Erythroblast (primary cell): Measurements from ENCODE around the gene RERE.

Experiments used
- DNase-seq, 2 experiments: peaks; one replicate each; lab custom pipeline; 2025; lab: John Stamatoyannopoulos, UW
- GATA1 ChIP-seq: IDR thresholded peaks from 2 replicates; pipeline ENCODE4 v1.6.1; 2011; ENCODE audit warnings: low read depth, mild to moderate bottlenecking, control low read depth, low read length, moderate library complexity
- POLR2A ChIP-seq: IDR thresholded peaks from 2 replicates; pipeline ENCODE4 v1.6.1; 2011; ENCODE audit warnings: mild to moderate bottlenecking, low read length

RERE gene

GRCh38 chr1:8817412-8818324 is at the start of gene RERE:
TSS of gene RERE (minus strand) at chr1:8817640.
- TF ChIP-seq GATA1 (no peak), POLR2A (peak; percentile 82)
- peak; percentile 96 to 98 for DNase-seq

GRCh38 chr1:8866792-8867415 is 49.5 kb upstream of the RERE start:
- no peak for TF ChIP-seq GATA1
- no peak for TF ChIP-seq POLR2A
- DNase-seq, result no peak

- DNase-seq, result no peak
- no peak for TF ChIP-seq GATA1
- TF ChIP-seq POLR2A, result no peak
Measured at GRCh38 chr1:8866173-8866791, 48.8 kb upstream of the RERE start.

GRCh38 chr1:8864713-8865344 is 47.4 kb upstream of the RERE start:
- no peak for TF ChIP-seq GATA1
- no peak for TF ChIP-seq POLR2A
- no peak for DNase-seq

GRCh38 chr1:8863794-8864233 is 46.4 kb upstream of the RERE start:
- TF ChIP-seq GATA1 (no peak), POLR2A (no peak)
- no peak for DNase-seq

GRCh38 chr1:8863138-8863537 is 45.7 kb upstream of the RERE start:
- no peak for TF ChIP-seq GATA1
- no peak for TF ChIP-seq POLR2A
- DNase-seq, result no peak

GRCh38 chr1:8862528-8862927 is 45.1 kb upstream of the RERE start:
- peak; percentile 32 to 57 for DNase-seq
- TF ChIP-seq POLR2A, result no peak
- no peak for TF ChIP-seq GATA1

GRCh38 chr1:8860738-8861516 is 43.5 kb upstream of the RERE start:
- TF ChIP-seq POLR2A (no peak), GATA1 (no peak)
- DNase-seq, result no peak

- TF ChIP-seq GATA1, result no peak
- TF ChIP-seq POLR2A, result no peak
- DNase-seq, result peak; percentile 58 to 75
Measured at GRCh38 chr1:8858888-8859706, 41.7 kb upstream of the RERE start.

GRCh38 chr1:8858112-8858668 is 40.8 kb upstream of the RERE start:
- DNase-seq, result no peak
- TF ChIP-seq GATA1, result no peak
- TF ChIP-seq POLR2A, result no peak

- no peak for DNase-seq
- TF ChIP-seq POLR2A, result no peak
- TF ChIP-seq GATA1, result no peak
Measured at GRCh38 chr1:8856689-8857412, 39.4 kb upstream of the RERE start.

- DNase-seq, result no peak
- TF ChIP-seq POLR2A (no peak), GATA1 (no peak)
Measured at GRCh38 chr1:8854240-8854639, 36.8 kb upstream of the RERE start.
